NB4 (cell line): Measurements from ENCODE around the gene SEMA3C.

Source experiments
- CTCF ChIP-seq: IDR thresholded peaks from one replicate; pipeline ENCODE4 v1.5.1; 2012; ENCODE audit warnings: low read depth, low read length
- MYC ChIP-seq: IDR thresholded peaks from 2 replicates; pipeline ENCODE4 v1.6.1; 2011; ENCODE audit warnings: low read depth, low read length

GRCh38 chr7:80766724-80767123 lies 152.1 kb downstream of the SEMA3C start:
- no peak for TF ChIP-seq CTCF
- no peak for TF ChIP-seq MYC
